Neuronal stem cell (in vitro differentiated cells): ENCODE measurements around the gene SIGLEC1.
A peak's percentile ranks its signal among the peaks of the same experiment; 100 is the strongest.

Experiments
- DNase-seq: peaks from one replicate; pipeline ENCODE4 v3.0.0-alpha.2; 2013; ENCODE audit warnings: low spot score
- H2AFZ ChIP-seq: one replicate; pipeline ENCODE4 v1.6.1; 2013; ENCODE audit warnings: mild to moderate bottlenecking, low read length, inconsistent platforms
- H2AK5ac ChIP-seq: 2 replicates; pipeline ENCODE4 v1.6.1; 2013; ENCODE audit warnings: low read depth, mild to moderate bottlenecking, inconsistent platforms, low read length, moderate library complexity, mixed read lengths
- H2BK120ac ChIP-seq: 2 replicates; pipeline ENCODE4 v1.6.1; 2013; ENCODE audit warnings: low read depth, mild to moderate bottlenecking, inconsistent platforms, low read length, moderate library complexity, mixed read lengths
- H2BK12ac ChIP-seq: one replicate; pipeline ENCODE4 v1.6.1; 2013; ENCODE audit warnings: low read length, inconsistent platforms
- H2BK15ac ChIP-seq: 2 replicates; pipeline ENCODE4 v1.6.1; 2013; ENCODE audit warnings: mild to moderate bottlenecking, low read length, inconsistent platforms, mixed read lengths
- H2BK5ac ChIP-seq: one replicate; pipeline ENCODE4 v1.6.1; 2013; ENCODE audit warnings: inconsistent platforms, mild to moderate bottlenecking, low read length, moderate library complexity
- H3K14ac ChIP-seq: one replicate; pipeline ENCODE4 v1.6.1; 2013; ENCODE audit warnings: low read length, inconsistent platforms
- H3K18ac ChIP-seq: 2 replicates; pipeline ENCODE4 v1.6.1; 2013; ENCODE audit warnings: low read length, inconsistent platforms
- H3K23ac ChIP-seq: 2 replicates; pipeline ENCODE4 v1.6.1; 2013; ENCODE audit warnings: low read depth, mild to moderate bottlenecking, mixed read lengths, low read length, inconsistent platforms; ENCODE audit not compliant: poor library complexity
- H3K27ac ChIP-seq: replicated peaks from 3 replicates; pipeline ENCODE4 v1.5.1; 2013; ENCODE audit warnings: low read length, inconsistent platforms
- H3K27me3 ChIP-seq, 3 experiments: 2 replicates each; pipeline ENCODE4 v1.6.1; 2013; ENCODE audit warnings: low read length in 3 of 3, mild to moderate bottlenecking in 2 of 3, inconsistent platforms in 1 of 3, low read depth in 1 of 3, mixed read lengths in 1 of 3, moderate library complexity in 1 of 3; ENCODE audit not compliant: control insufficient read depth in 3 of 3, insufficient read depth in 3 of 3
- H3K36me3 ChIP-seq, 2 donors: replicated peaks in 1 of 2; 2 replicates each; pipeline ENCODE4 v1.6.1; 2013; ENCODE audit warnings: low read length in 2 of 2; ENCODE audit not compliant: control insufficient read depth in 2 of 2, insufficient read depth in 2 of 2
- H3K4ac ChIP-seq: 2 replicates; pipeline ENCODE4 v1.6.1; 2013; ENCODE audit warnings: inconsistent platforms, mild to moderate bottlenecking, low read length, moderate library complexity
- H3K4me1 ChIP-seq, 2 donors: 1 replicate in 1 of 2; 2 replicates in 1 of 2; pipeline ENCODE4 v1.6.1; 2013; ENCODE audit warnings: low read length in 2 of 2, low read depth in 1 of 2; ENCODE audit not compliant: control insufficient read depth in 2 of 2, insufficient read depth in 1 of 2
- H3K4me2 ChIP-seq: one replicate; pipeline ENCODE4 v1.6.1; 2013; ENCODE audit warnings: mild to moderate bottlenecking, low read length, inconsistent platforms; ENCODE audit not compliant: insufficient read depth, poor library complexity, severe bottlenecking
- H3K4me3 ChIP-seq, 2 donors: 2 replicates each; pipeline ENCODE4 v1.5.1; 2013; ENCODE audit warnings: low read length in 2 of 2, mild to moderate bottlenecking in 2 of 2, inconsistent platforms in 1 of 2, moderate library complexity in 1 of 2
- H3K79me1 ChIP-seq: one replicate; pipeline ENCODE4 v1.6.1; 2013; ENCODE audit warnings: low read depth, mild to moderate bottlenecking, inconsistent platforms, low read length, moderate library complexity
- H3K9ac ChIP-seq: one replicate; pipeline ENCODE4 v1.6.1; 2013; ENCODE audit warnings: mild to moderate bottlenecking, low read depth, low read length, inconsistent platforms; ENCODE audit not compliant: poor library complexity
- H3K9me3 ChIP-seq, 2 donors: replicated peaks in 1 of 2; 2 replicates each; pipeline versions ENCODE3 to v1.6.1; 2013; ENCODE audit warnings: low read length in 2 of 2, mild to moderate bottlenecking in 2 of 2, inconsistent platforms in 1 of 2, low read depth in 1 of 2, mixed read lengths in 1 of 2, moderate library complexity in 1 of 2; ENCODE audit not compliant: control insufficient read depth in 2 of 2, insufficient read depth in 1 of 2
- H4K8ac ChIP-seq: one replicate; pipeline ENCODE4 v1.6.1; 2013; ENCODE audit warnings: low read depth, mild to moderate bottlenecking, inconsistent platforms, low read length, moderate library complexity
- H4K91ac ChIP-seq: one replicate; pipeline ENCODE4 v1.6.1; 2013; ENCODE audit warnings: low read length, low read depth, mild to moderate bottlenecking, inconsistent platforms; ENCODE audit not compliant: poor library complexity
- WGBS, 2 donors: extraction: QIAGEN DNeasy Blood & Tissue Kit; methylation state at CpG; one replicate each; pipeline ENCODE4 v1.1.7; 2013; ENCODE audit warnings: missing lambda C conversion rate in 2 of 2, mixed read lengths in 1 of 2; ENCODE audit not compliant: insufficient read length in 2 of 2, insufficient replicate concordance in 1 of 2; ENCODE audit errors: extremely low coverage in 2 of 2; 5-methylcytosine and 5-hydroxymethylcytosine counted together

Gene SIGLEC1

GRCh38 chr20:3733119-3733995 is 21.0 kb upstream of the SIGLEC1 start:
- no peak overlapping the region for H2BK5ac ChIP-seq
- no peaks in the 10 kb centered on the region for H3K36me3 ChIP-seq
- no peak overlapping the region for H4K8ac ChIP-seq
- peak overlapping the region; percentile 16 for H3K9ac ChIP-seq
- H3K27ac ChIP-seq: no peak overlapping the region
- no peak overlapping the region for H3K4me3 ChIP-seq
- H3K79me1 ChIP-seq: no peaks in the 10 kb centered on the region
- H2BK12ac ChIP-seq: peak overlapping the region; percentile 78
- peak overlapping the region; percentile 36 for H2AFZ ChIP-seq
- peak overlapping the region; percentile 89 for H3K18ac ChIP-seq
- H3K4ac ChIP-seq: no peak overlapping the region
- H3K4me1 ChIP-seq: peaks cover 4 to 6% of the 10 kb centered on the region in 2 donors
- peak overlapping the region; percentile 93 for H2BK15ac ChIP-seq
- DNase-seq: no peak
- H3K9me3 ChIP-seq: no peaks in the 10 kb centered on the region
- peak overlapping the region; percentile 74 for H3K23ac ChIP-seq
- no peak overlapping the region for H3K4me2 ChIP-seq
- no CpG with 5 or more reads among the region's 20 CpGs for WGBS, 2 donors
- H4K91ac ChIP-seq: no peak overlapping the region
- peak overlapping the region; percentile 5 for H2BK120ac ChIP-seq
- peak overlapping the region; percentile 1 for H3K14ac ChIP-seq
- peaks cover 0 to 40% (median 12%) of the 10 kb centered on the region in 3 experiments for H3K27me3 ChIP-seq
- peak overlapping the region; percentile 96 for H2AK5ac ChIP-seq

DNA sequence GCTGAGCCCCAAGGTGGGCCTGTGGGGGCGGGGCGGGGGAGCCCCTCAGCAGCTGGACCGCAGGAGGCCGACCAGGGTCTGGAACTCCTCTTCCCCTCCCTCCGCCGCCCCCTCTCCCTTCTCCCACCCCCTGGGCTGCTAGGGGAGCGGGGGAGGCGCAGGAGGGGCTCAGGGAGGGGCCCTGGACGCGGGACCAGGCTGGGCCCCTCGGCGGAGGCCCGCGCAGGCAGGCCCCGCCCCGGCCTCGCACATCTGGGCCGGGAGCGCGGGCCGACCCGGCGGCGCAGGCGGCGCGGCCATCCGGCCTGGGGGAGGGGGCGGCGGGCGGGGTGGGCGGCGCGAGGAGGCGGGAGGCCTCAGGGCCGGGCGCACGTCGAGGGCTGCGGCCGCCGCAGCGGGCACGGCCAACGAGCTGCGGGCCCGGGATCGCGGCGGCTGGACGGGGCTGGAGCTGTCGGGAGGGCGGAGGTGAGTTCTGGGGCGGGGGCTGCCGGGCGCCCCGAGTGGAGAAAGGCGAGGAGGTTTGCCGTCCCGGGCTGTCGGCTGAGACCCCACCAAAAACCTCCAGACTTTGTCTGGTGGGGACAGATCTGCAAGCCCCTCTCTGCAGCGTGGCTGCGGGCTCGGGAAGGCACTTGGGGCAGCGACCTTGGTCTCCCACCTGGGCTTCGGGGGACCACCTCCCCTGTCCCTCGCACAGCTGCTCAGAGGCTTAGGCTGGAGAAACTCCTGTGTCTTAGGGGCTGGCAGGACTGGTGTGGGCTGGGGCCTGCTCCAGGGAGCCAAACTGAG is 20.1 kb upstream of the SIGLEC1 start, which contains the start of gene HSPA12B:
TSS of gene HSPA12B (plus strand) at position 359 of the 792 bp plus-strand sequence. CDS start 5,990 bp downstream, outside the sequence.
- Histone ChIP-seq H3K27me3 (peaks cover 0 to 44% (median 12%) of the 10 kb centered on the region in 3 experiments), H3K18ac (peak within 1 kb of the TSS; percentile 89), H4K91ac (peak within 1 kb of the TSS; percentile 65), H2AFZ (peak within 1 kb of the TSS; percentile 47), H3K36me3 (no peaks in the 10 kb centered on the region), H3K4me1 (peaks cover 4 to 8% of the 10 kb centered on the region in 2 donors), H3K27ac (no peak within 1 kb of the TSS), H3K23ac (peak within 1 kb of the TSS; percentile 74), H4K8ac (peak within 1 kb of the TSS; percentile 95), H3K4me3 (no peak within 1 kb of the TSS), H3K9ac (peak within 1 kb of the TSS; percentile 16), H2BK15ac (peak within 1 kb of the TSS; percentile 93), H2BK5ac (no peak within 1 kb of the TSS), H3K14ac (peak within 1 kb of the TSS; percentile 1), H2BK12ac (peak within 1 kb of the TSS; percentile 78), H2AK5ac (peak within 1 kb of the TSS; percentile 96), H3K9me3 (no peaks in the 10 kb centered on the region), H3K4me2 (peak within 1 kb of the TSS; percentile 56), H3K79me1 (no peaks in the 10 kb centered on the region), H3K4ac (no peak within 1 kb of the TSS), H2BK120ac (peak within 1 kb of the TSS; percentile 5)
- no CpG with 5 or more reads among the region's 67 CpGs for WGBS, 2 donors
- DNase-seq: no peak

DNA sequence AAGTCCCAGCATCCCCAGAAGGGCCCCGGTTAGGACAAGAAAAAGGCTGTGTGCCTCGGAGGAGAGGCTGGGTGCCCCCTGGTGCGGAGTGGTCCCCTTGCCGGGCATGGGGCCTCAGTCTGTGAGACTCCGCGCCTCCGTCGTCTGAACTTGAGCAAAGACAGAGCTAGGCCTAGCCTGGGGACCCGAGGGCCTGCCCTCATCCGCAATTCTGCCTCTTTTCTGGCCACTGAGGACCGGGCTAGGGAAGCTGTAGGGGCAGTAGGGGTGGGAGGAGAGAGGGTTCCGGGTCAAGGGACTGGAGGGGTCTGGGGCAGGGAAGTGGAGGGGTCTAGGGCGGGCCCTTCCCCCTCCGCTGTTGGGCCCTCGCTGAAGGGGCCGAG is 19.5 kb upstream of the SIGLEC1 start:
- H3K27ac ChIP-seq: no peak overlapping the region

More for the DNA sequence above, 19.5 kb upstream of the SIGLEC1 start:
- H2BK5ac ChIP-seq: no peak overlapping the region
- H3K4me1 ChIP-seq: peaks cover 4 to 11% of the 10 kb centered on the region in 2 donors
- no peak overlapping the region for H4K8ac ChIP-seq
- no peaks in the 10 kb centered on the region for H3K79me1 ChIP-seq
- H3K27me3 ChIP-seq: peaks cover 0 to 49% (median 14%) of the 10 kb centered on the region in 3 experiments
- no CpG with 5 or more reads among the region's 16 CpGs for WGBS, 2 donors
- H3K18ac ChIP-seq: peak overlapping the region; percentile 82
- H2BK12ac ChIP-seq: peak overlapping the region; percentile 53
- H3K14ac ChIP-seq: no peak overlapping the region
- H3K4me2 ChIP-seq: no peak overlapping the region
- no peak overlapping the region for H3K23ac ChIP-seq
- H2AK5ac ChIP-seq: peak overlapping the region; percentile 85
- no peak overlapping the region for H4K91ac ChIP-seq
- no peak overlapping the region for H3K4me3 ChIP-seq
- H2BK120ac ChIP-seq: no peak overlapping the region
- peak overlapping the region; percentile 14 for H3K9ac ChIP-seq
- H2AFZ ChIP-seq: peak overlapping the region; percentile 47
- no peaks in the 10 kb centered on the region for H3K36me3 ChIP-seq
- H3K4ac ChIP-seq: no peak overlapping the region
- H2BK15ac ChIP-seq: peak overlapping the region; percentile 87
- H3K9me3 ChIP-seq: no peaks in the 10 kb centered on the region
- DNase-seq: no peak
